SH-SY5Y (cell line): ENCODE data around the gene FKBP3.

Source experiments
- GATA2 ChIP-seq: IDR thresholded peaks from 2 replicates; pipeline ENCODE4 v1.6.1; 2011; ENCODE audit warnings: mild to moderate bottlenecking, low read depth, low read length
- GATA3 ChIP-seq: IDR thresholded peaks from 2 replicates; pipeline ENCODE4 v1.6.1; 2011; ENCODE audit warnings: low read depth, mild to moderate bottlenecking, low read length, moderate library complexity

Gene FKBP3

DNA sequence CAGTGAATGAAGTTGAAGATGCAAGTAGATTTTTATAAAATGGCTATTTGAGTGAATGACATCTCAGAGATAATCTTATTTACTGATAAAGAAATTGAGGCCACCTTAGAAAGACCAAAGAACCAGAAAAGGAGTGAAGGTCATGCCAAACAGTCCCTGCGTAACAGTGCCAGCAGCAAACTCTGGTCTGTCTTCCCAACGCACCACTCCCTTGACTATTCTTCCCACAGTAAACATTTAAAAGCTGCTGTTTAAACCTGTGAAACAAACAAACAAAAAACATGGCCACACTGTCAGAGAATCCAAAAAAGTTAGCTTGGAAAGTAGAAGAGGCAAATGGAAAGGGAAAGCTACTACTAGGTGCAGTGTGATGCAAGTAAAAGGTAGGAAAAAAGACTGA, 51.9 kb downstream of the FKBP3 start:
- TF ChIP-seq GATA3 = no peak
- no peak for TF ChIP-seq GATA2

DNA sequence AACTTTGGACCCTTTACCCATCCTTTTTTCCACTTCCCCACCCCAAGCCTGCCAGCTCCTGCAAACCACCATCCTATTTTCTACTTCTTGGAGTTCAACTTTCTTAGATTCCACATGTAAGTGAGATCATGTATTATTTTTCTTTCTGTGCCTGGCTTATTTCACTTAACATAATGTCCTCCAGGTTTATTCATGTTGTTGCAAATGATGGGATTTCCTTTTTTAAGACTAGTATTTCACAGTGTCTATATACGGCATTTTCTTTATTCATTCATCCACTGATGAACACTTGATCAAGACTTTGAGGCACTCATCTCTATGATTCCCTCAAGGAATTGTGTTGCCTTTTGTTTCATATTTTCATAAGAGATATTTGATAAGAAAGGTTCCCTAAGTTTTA, 56.0 kb downstream of the FKBP3 start:
- TF ChIP-seq GATA3 (no peak), GATA2 (no peak)

DNA sequence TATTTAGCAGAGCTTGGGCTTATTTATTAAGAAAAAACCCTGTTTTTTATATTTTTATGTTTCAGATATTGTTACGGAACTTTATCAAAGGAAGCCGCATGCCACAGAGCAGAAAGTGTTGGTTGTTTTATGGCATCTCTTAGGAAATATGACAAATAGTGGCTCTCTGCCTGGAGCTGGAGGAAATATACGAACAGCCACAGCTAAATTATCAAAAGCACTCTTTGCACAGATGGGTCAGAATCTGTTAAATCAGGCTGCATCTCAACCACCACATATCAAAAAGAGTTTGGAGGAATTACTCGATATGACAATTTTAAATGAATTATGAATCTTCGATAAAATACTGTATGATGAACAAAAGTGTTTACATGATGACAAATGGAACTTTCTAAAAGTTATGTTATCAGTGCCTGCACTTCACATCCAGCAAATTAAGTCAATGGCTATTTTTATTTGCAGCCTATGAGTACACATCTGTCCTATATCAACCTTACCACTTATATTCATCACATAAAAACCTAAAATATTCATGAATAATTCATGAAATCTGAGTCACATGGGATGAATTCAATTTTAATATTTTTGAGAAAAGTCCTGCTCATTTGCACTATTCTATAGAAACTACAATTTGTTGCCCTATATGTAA, 60.9 kb downstream of the FKBP3 start:
- TF ChIP-seq GATA2 = no peak
- no peak for TF ChIP-seq GATA3

DNA sequence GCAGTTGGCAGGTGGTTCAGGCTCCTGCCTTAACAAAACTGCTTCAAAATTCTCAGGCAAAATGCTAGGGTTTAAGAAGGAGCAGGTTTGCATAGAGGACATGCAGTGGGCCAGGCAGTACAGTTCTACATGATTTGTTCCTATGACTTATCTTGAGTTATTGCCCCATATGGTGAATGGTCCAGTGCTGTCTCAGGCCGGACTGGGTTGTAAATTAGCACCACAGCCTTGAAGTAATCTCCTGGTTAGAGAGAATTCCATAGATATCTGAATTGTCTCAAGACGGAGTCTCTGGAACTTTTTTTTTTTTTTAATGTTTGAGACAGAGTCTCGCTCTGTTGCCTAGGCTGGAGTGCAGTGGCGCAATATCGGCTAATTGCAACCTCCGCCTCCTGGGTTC, 62.2 kb downstream of the FKBP3 start:
- TF ChIP-seq GATA2 (no peak), GATA3 (no peak)

DNA sequence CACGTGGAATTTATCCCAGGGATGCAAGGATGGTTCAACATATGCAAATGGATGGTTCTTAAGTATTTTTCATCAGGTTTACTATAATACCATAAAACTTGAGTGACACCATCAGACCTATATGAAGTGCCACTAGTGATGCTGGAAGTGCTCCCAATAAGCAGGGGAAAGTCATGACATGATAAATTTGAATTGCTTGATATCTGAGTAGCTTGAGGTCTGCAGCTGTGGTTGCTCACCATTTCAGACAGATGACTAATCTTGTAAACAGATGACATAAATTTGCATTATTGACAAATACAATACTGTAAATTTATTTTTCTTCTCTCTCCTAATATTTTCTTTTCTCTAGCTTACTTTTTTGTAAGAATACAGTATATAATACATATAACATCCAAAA, 64.1 kb downstream of the FKBP3 start:
- no peak for TF ChIP-seq GATA3
- no peak for TF ChIP-seq GATA2

DNA sequence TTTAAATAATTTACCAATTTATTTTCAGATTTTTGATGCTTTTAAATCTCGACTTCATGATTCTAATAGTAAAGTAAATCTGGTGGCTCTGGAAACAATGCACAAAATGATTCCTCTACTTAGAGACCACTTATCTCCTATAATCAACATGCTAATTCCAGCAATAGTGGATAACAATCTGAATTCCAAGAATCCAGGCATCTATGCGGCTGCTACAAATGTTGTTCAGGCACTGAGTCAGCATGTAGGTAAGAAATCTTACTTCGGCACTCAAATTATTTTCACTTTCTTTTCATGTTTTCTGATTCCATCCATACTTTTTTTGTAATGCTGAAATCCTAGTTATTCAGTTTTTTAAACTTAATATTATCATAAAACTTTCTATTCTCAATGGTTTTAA, 65.9 kb downstream of the FKBP3 start:
- TF ChIP-seq GATA2 (no peak), GATA3 (no peak)

DNA sequence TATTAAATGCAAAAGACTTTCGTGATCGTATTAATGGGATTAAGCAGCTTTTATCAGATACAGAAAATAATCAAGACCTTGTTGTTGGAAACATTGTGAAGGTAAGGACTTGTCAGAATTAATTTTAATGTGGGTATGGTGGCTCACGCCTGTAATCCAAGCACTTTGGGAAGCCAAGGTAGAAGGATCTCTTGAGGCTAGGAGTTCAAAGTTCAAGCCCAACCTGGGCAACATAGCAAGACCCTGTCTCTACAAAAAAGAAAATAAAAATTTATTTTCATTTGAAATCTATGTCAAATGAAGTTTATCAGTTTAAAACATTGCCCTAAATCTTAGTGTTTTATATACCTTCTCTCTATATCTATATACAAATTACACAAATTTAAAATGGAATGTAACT, 67.6 kb downstream of the FKBP3 start:
- no peak for TF ChIP-seq GATA2
- no peak for TF ChIP-seq GATA3

DNA sequence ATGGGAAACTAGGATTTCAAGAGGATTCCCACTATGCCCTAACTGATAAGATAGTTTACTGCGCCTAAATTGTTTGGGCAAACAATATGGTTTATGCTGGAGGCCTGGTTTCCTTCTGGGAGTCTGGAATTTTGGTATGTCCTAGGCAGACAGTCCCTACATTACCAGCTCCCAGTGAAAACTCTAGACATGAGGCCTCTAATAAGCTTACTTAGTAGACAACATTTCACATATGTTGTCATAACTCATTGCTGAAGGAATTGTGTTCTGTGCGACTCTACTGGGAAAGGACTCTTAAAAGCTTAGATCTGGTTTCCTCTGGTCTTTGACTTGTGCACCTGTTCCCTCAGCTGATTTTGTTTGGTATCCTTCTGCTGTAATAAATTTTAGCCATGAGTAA, 68.3 kb downstream of the FKBP3 start:
- no peak for TF ChIP-seq GATA3
- no peak for TF ChIP-seq GATA2
